ENCODE data around the gene GPC1.
A peak's percentile ranks its signal among the peaks of the same experiment; 100 is the strongest.

The GPC1 gene

DNA sequence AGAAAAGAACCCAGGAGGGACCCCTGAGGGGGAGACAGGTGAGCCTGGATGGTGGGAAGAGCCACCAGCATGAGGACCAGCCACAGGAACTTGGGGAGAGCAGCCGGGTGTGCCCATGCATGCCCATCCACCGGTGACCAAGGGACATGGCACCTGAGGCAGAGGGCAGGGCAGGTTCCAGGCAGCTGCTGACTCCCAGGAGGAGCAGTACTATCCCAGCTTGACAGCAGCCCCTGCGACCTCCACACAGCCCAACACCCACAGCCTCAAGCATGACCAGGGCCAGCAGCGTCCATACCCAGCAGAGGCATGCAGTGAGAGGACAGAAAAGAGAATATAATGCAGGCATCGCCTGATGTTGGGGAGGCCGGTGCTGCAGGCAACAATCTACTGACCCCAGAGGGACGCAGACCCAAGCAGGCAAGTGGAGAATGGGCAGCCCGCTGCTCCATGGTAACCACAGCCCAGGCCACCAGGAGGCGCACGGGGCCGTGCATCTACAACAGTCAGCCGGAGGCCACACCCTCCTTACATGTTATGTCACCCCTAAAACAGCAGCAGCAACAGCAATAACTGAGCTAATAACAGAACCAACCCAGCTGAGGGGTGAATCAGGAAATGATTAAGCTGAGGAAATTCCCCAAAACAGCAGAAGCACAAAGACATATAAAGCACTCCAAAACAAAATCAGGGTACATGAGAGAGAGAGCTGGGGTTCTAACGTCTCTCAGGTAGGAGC lies 78.3 kb downstream of the GPC1 start:
- ATAC-seq (peak; percentile 98), DNase-seq (ENCODE audit: low spot score in 2 of 2) (peak; percentile 82 to 91)
- no peaks in the 10 kb centered on the region for H3K9me3 Mint-ChIP-seq
- peak overlapping the region; percentile 40 for H3K4me3 Mint-ChIP-seq
- H3K4me1 Mint-ChIP-seq = peaks cover 27% of the 10 kb centered on the region
- peak overlapping the region; percentile 91 for H3K27ac Mint-ChIP-seq
- H3K36me3 Mint-ChIP-seq = no peaks in the 10 kb centered on the region

- Mint-ChIP-seq H3K27ac (peak overlapping the region; percentile 91), H3K4me3 (no peak overlapping the region), H3K36me3 (no peaks in the 10 kb centered on the region), H3K4me1 (peaks cover 27% of the 10 kb centered on the region), H3K9me3 (no peaks in the 10 kb centered on the region)
- ATAC-seq = no peak
- DNase-seq (ENCODE audit: low spot score in 2 of 2) = no peak
Measured at GRCh38 chr2:240514631-240515030, 79.2 kb downstream of the GPC1 start.

- DNase-seq (ENCODE audit: low spot score in 2 of 2) = no peak
- Mint-ChIP-seq H3K27ac (peak overlapping the region; percentile 54), H3K4me3 (no peak overlapping the region), H3K9me3 (peaks cover 1% of the 10 kb centered on the region), H3K36me3 (no peaks in the 10 kb centered on the region), H3K4me1 (peaks cover 26% of the 10 kb centered on the region)
- ATAC-seq = no peak
Measured at GRCh38 chr2:240517342-240517741, 81.9 kb downstream of the GPC1 start.

Measured in stimulated activated effector memory CD8-positive, alpha-beta T cell treated with anti-CD3 and anti-CD28 coated beads, Interleukin-12 subunit alpha, Interleukin-12 subunit beta, amount 100 ng/mL, for 72 hours (primary cell).